Measurements from ENCODE around the gene UGT1A3.
"Not testable (repeated sequence)": the region's sequence is repeated elsewhere in the genome, so short reads cannot be mapped to it uniquely, and the experiment has no call there.

Gene UGT1A3

DNA sequence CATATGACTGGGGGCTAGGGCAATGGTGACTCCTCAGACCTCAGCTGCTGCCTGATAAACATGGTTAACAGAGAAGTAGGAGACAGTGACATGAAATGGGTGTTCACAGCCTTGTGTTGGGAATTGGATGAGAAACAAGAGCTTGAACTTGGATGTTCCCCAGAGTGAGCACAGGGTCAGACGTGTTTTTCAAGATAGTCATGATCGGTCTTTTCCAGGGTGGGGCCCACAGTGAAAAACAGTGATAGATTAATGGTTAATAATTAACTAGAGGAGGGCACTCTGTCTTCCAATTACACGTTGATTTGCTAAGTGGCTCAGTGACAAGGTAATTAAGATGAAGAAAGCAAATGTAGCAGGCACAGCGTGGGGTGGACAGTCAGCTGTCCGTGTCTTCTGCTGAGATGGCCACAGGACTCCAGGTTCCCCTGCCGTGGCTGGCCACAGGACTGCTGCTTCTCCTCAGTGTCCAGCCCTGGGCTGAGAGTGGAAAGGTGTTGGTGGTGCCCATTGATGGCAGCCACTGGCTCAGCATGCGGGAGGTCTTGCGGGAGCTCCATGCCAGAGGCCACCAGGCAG lies at the start of gene UGT1A3:
Gene UGT1A3, plus strand, starts transcription at position 320 of the 579 bp plus-strand sequence. Its CDS starts 85 bp downstream, at position 405.
- no peak for DNase-seq

DNA sequence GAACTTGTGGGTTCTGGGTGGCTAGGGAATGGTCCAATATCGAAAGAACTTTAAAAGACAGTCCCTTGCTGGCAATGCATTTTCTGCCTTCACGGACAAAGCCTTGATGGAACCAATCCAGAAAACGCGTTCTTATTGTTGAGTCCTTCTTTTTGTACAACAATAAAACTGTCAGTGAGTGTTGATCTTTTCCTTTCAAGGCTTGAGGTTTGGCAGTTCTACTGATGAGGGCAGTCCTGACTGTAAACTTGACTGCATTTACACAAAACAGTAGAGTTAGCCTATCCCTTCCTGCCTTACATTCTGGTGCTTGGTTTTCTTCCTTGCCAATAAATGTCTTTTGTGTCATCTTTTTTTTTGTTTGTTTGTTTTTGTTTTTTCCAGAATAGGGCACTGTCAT lies 49.6 kb upstream of the UGT1A3 start:
- no peak for DNase-seq

DNA sequence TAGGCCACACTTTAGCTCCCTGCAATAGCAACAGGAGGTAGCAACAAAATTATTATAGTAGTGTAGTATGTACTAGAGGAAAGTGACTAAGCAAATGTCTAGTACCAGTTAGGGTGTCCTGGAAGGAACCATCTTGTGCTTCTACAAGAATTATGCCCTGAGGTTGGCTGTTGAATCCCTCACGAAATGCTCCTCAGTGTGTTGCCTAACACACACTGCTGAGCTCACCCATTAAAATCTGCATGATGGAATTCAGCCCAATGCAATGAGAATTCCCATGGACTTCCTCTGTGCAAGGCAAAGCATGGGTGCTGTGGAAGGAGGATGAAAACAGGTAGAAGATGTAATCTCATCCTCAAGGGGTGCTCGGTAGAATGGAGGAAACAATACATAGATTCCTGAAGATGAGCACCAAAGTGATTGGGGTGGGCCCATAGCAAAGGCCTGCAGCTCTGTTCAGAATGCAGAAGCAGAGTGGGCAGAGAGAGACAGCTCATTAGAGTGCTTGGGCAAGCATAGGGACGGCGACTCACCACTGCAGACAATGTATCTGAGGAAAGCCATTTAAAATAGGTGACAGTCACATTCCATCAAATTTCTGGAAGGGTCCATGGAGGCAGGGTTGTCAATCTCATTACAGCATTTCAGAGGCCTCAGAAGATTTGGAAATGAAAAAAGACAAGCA lies 48.3 kb upstream of the UGT1A3 start:
- DNase-seq, result no peak

DNA sequence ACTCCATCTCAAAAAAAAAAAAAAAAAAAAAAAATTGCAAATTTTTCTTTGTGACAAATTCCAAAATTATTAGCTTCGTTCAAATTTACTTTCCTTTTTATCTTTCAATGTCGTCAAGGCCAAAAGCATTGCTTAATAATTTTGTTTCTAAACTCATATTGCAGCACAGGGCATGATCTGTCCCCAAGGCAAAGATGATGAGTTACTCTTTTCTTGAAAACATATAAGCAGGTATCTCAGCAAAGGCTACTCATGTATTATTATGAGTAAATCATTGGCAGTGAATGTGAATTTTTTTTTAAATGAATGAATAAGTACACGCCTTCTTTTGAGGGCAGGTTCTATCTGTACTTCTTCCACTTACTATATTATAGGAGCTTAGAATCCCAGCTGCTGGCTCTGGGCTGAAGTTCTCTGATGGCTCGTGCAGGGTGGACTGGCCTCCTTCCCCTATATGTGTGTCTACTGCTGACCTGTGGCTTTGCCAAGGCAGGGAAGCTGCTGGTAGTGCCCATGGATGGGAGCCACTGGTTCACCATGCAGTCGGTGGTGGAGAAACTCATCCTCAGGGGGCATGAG lies 47.2 kb upstream of the UGT1A3 start, which contains the start of gene UGT1A7:
Gene UGT1A7, plus strand, starts transcription at position 381 of the 579 bp plus-strand sequence. Its CDS starts 37 bp downstream, at position 418.
- no peak for DNase-seq

DNA sequence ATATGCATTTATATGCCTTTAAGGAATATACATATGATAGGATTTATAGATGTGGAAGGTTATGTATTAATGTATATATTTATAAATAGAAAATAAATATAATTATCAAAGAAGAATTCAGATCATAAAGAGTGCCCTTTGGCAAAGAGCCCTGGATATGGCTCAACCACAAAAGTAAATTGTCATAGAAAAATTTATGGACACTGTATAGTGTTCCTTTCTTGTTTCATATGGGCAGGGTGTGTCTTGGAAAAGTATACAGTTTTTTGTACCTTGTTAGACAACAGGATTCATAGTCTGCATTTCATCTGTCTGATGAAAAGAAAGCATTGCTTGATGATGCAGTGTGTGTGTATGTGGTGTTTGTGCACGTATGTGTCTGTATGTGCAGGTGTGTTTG lies 44.2 kb upstream of the UGT1A3 start:
- no peak for DNase-seq

DNA sequence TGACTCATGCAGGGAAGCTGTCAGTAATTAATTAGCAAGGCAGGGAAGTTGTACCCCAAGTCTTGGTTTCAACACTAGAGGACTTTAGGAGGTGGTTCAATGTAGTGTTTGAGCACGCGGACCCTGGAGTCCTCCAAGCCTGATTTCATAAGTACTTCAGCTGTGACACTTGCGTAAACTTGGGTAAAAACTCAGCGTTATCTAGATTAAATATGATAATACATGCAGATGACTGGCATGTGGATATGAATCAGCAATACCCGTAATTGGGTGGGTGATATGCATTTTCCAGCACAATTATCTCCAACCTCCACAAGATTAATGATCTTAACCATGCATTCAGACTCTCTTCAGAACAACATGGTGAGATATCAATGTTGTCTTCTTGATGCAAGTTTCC lies 41.9 kb upstream of the UGT1A3 start:
- DNase-seq, result no peak

DNA sequence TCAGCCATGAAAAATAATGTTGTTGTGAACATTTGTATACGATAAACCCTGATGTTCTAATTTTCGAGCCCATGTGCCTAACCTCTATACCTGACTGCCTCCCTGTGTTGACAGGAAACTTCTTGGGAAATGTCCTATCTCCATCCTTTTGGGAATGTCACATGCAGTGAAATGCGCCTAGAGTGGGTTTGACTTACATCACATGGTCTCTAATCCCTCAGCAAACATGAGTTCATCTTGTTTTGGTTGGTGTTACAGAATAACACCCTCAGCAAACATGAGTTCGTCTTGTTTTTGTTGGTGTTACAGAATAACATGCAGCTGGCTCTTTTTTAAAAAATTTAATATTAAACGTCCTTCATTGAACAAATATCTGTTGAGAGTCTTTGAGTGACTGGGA lies 40.5 kb upstream of the UGT1A3 start:
- DNase-seq, result no peak

DNA sequence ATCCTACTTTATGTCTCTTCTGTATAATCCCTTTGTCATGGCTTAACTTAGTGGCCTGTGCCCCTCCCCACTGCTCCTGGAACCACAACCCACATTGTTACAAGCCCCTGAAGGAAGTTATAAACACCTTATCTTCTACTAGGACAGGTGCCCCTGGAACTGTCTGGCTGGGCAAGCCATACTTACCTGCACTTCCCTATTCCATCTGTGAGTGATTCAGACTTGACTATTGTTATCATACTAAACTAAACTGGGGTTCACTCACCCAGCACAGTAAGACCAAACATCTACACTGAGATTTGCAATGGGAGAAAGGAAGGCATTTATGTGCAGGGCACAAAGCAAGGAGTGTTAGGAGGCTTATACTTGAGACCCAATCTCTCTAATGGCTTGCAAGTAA lies 39.8 kb upstream of the UGT1A3 start:
- DNase-seq, result no peak

DNA sequence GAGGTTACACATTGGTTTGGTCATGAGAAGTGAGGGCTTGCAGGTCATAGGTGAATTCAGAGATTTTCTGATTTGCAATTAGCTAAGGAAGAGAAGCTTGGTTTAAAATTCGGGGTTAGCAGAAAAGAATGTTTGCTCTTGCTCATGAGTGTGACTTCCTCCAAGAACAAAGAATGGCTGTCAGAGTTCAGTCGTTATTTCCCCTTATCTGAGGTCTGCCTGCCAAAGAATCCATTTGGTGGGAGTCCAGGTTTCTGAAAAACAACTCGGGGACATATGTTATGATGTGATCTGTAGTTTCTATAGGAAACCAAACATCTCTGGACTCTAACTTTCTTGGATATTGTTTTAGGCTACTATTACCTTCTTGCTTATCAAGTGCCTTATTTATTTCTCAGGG lies 39.3 kb upstream of the UGT1A3 start:
- DNase-seq, result no peak

DNA sequence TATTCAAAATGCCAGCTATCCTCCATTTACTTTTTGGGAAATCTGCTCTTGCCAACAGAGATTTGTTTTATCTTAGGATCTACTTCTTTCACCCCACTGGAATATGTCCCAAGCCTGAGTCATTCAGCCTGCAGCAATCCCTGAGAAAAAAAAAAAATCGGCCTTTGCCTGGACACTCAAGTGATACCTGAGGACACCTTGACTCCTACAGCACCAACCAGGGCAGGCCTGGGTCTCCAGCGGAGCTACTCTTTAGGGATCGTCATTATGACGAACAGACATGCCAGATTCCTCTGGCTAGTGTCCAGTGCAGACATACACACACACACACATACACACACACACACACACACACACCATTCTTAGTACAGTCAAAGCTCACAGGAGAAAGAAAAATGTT lies 38.4 kb upstream of the UGT1A3 start:
- no peak for DNase-seq

DNA sequence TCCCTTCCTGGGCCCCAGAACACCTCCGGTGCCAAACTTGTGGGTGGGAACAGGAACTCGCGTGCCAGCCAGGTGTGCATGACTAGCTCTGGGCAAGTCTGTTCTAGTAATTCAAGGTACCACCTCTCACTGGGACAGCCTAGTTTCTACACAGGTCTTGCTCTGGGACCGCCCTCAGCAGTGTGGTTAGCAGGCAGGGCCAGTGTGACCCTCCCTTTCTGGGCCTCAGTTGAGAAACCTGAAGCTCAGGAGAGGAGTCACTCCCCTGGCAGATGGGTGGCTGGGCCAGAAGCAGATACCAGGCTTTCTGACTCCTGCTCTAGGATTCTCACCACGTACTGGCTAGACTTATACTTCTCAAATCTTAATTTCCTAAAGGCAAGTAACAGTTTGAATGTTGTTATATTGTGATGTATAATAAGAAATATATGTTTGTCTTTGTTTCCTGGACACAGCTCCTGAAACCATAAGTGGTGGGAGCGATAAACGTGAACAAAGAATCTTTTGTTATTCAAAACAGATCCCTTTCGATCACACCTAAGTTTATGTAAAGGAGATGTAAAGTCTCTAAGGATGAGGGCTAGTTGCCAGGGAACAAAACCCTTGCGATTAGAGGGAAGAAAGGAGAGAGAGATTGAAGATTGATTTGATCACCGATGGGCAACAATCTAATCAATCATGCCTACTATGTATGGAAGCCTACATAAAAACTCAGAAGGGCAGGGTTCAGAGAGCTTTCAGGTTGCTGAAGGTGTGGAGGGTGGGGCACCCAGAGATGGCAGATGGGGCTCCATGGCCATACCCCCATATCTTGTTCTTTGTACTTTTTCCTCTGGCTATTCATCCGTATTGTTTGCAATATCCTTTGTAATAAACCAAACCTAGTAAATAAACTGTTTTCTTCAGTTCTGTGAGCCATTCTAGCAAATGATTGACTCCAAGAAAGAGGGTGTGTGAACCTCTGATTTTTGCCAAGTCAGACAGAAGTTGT lies 37.1 kb upstream of the UGT1A3 start:
- no peak for DNase-seq

DNA sequence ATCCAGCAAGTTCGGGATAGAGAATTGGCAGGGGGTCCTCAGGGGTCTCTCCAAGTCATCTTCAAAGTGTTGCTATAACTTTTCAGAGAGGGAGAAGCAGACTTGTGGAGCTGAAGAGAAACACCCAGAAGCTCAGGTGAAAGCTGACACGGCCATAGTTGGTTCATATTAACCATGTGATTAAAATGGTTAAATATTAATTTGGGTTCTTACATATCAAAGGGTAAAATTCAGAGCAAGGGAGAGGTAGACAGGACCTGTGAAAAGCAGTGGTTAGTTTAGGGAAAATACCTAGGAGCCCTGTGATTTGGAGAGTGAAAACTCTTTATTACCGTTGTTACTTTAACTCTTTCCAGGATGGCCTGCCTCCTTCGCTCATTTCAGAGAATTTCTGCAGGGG lies 36.2 kb upstream of the UGT1A3 start, which contains the start of gene UGT1A6:
Gene UGT1A6, plus strand, starts transcription at position 243 of the 400 bp plus-strand sequence. Its CDS starts 115 bp downstream, at position 358.
- no peak for DNase-seq

DNA sequence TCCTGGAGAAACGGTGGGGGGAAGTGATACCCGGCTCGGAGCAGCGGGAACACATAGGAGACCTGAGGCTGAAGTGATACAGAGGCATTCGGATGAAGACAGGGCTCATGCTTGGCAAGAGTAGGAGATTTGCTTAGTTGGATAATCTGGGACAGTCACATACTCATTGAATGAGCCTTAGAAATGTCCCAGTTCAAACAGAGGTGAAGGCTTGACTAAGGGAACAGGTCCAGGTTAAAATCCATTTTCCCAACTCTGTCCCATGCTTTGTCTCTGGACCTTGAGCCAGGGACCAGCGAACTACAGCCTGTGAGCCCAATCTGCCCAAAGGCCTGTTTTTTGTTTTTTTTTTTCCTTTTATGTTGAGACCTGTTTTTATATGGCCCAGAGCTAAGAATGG lies 34.9 kb upstream of the UGT1A3 start:
- no peak for DNase-seq

DNA sequence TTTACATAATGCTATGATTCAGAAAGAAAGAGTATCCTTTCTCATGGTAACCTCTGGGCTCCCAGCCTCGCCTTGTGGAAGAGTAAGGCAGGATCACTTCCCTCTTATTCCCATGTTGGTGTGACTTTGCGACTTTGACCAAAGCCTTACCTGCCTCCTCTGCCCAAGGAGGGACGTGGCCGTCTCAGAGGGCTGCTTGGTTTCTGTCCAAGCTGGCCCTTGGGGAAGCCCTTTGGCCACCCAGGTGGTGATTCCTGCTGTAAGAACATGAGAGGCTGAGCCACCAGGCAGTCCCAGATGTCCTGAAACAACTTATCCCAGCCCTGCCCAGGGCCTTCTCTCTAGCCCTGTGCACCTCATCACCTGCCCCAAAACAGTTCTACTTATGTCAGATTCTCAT lies 30.1 kb upstream of the UGT1A3 start:
- no peak for DNase-seq

DNA sequence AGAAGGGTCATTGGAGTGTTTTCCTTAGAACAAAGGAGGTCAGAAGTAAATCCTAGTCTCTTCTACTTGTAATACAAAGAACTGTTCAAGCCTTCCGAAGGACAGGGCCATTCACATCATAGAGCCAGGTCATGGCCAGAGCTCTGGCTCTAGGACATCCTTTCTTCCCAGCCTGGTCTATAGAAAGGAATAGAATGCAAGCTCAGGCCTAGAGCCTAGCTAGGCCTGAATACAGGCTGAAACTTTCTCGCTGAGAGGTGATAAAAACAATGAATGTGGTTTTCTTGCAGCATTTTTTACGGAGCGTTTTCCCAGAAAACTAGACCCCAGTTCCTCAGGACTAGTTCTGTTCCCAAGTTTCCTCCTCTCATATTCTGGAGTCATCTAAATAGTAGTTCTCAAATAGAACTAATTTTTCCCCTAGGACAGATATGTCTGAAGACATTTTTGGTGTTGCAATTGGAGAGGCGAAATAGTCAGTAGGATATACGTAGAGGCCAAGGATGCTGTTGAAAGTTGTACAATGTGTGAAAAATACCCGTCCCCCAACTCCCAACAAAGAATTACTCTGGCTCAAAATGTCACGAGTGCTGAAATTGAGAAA lies 29.3 kb upstream of the UGT1A3 start:
- DNase-seq, result no peak

DNA sequence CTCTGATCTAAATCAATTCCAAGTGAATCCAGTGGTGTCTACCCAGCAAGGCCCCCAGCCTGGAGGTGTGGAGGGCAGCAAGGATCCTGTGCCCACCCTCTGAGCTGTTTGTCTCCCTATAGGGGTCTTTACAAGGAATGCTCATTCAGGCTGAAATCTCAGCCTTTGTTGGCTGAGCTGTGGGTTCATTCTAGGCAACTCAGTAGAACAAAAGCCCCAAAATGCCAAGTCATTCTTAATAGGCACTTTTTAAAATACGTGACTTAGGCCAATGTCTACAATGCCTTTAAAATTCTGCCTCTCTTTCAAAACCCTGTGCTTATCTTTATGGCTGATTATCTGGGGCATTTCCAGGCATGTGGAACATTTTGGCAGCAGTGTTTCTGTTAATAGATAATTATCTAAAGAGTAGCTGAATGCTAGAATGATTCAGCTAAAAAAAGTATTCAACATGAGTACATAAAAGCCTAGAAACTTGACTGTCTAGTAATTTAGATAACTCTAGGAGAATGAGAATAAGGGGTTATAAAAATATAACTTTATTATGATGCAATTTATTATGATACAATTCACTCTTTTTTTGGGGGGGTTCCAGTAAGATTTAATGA lies 28.7 kb upstream of the UGT1A3 start:
- DNase-seq, result no peak

DNA sequence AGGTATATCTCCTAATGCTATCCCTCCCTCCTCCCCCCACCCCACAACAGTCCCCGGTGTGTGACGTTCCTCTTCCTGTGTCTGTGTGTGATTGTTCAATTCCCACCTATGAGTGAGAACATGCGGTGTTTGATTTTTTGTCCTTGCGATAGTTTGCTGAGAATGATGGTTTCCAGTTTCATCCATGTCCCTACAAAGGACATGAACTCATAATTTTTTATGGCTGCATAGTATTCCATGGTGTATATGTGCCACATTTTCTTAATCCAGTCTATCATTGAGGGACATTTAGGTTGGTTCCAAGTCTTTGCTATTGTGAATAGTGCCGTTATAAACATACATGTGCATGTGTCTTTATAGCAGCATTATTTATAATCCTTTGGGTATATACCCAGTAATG lies 28.0 kb upstream of the UGT1A3 start:
- DNase-seq, result not testable (repeated sequence)

DNA sequence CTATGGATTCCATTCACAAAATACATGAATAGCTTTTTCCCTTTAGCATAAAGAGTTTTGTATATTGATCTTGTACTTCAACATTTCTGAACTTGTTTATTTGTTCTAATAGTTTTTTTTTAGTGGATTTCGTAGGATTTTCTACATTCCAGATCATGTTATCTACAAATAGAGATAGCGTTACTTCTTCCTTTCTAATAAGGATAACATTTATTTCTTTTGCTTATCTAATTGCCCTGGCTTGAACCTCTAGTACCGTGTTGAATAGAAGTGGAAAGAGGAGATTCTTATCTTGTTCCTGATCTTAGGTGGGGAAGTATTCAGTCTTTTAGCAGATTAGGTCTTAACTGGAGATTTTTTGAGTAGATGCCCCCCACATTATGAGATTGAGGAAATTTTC lies 26.6 kb upstream of the UGT1A3 start:
- no peak for DNase-seq

DNA sequence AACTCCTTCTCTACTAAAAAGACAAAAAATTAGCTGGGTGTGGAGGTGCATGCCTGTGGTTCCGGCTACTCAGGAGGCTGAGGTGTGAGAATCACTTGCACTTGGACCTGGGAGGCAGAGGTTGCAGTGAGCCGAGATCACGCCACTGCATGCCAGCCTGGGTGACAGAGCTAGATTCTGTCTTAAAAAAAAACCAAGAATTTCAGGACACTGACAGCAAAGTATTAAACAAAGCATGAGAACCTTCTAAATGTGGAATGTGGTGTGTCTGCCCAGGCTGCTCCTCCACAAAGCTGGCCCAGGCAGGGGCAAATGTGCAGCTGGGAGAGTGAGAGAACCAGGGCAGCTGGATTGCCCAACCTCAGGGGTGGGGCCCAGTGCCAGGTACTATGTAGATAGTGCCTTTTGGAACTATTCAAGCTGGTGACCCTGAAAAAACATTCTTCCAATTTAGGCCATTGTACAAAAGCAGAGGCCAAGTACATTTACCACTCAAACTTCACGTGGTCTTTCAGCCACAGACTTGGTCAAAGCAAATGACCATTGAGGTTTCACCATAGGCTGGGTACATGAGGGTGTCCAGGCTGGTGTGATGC lies 22.8 kb upstream of the UGT1A3 start:
- no peak for DNase-seq

DNA sequence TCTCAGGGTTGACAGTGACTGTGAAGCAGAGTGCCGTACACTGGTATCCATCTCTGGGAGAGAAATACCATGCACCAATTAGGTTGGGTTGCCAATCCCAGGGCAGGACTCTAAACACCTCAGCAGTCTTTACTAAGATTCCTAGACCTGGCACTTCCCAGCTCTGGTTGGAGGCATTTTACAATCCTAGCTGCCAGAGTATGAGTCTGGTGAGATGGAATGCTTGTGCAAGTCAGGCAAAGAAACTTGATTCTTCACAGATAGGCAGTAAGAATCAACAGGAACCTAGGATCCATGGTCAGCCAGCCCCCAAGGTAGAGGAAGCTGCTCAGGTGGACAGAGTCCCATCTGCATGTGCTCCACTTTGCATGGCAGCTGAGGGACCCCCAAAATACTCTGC lies 22.1 kb upstream of the UGT1A3 start:
- no peak for DNase-seq

DNA sequence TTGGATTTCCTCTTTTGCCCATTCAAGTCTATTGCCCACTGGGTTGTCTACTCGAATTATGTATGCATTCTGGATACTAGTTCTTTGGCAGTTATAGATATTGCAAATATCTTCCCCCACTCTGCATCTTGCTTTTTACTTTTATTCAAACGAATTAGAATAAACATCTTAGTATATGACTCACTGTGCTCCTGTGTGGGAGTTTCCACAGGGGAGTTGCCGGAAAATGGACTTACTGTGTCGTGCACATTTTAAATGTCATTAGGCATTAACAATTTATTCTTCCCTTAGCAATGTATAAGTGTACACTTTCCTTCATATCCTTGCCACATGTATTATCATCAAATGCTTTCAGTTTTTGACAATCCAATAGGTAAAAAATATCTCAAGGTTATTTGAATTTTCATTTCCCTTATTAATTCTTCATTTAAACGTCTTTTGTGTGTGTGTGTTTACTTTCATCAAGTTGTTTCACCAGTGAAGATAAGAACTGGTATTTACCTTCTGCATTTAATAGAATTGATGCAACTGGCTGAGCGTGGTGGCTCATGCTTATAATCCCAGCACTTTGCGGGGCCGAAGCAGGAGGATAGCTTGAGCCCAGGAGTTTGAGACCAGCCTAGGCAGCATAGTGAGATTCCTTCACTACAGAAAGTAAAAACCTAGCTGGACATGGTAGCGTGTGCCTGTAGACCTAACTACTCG lies 20.8 kb upstream of the UGT1A3 start:
- no peak for DNase-seq
